ENCODE results near the gene TRPV2. TPM values are rescaled to one million over a fixed set of nuclear protein-coding genes. Genes with fewer than 3 reads are reported as not detected.

Gene TRPV2
- total RNA-seq (10 to 100 TPM in 1 of 4 donors, 1 to 10 TPM in 3; 3.9 to 10.3 (median 6.7) TPM), polyA plus RNA-seq (1 to 10 TPM; 1.6 to 3.8 (median 3.4) TPM)
- long read RNA-seq, donor 1, partial matches to known transcripts, result 0 of 4 reads
- long read RNA-seq, donor 1, other reads (novel, unspliced or antisense), result 1 of 4 reads
- long read RNA-seq, donor 2, partial matches to known transcripts, result 2 of 9 reads
- long read RNA-seq, donor 2, other reads (novel, unspliced or antisense), result 2 of 9 reads

GRCh38 chr17:16415031-16415924 is at the start of gene TRPV2:
TSS of gene TRPV2 (plus strand) at chr17:16415571. CDS start at chr17:16417669, 2,098 bp downstream.
- TF ChIP-seq CTCF (IDR thresholded peaks at IDR 0.05), result peak; percentile 39
- H3K27me3 ChIP-seq (ENCODE audit: insufficient read depth in 3 of 3, low read length in 2 of 3), result no peaks in the 10 kb centered on the region
- no peaks in the 10 kb centered on the region for H3K36me3 ChIP-seq (ENCODE audit: insufficient read depth in 1 of 2, low read depth in 1 of 2)
- no peaks in the 10 kb centered on the region for H3K9me3 ChIP-seq
- ATAC-seq, result peak; percentile 41 to 73 (median 72)
- no peaks in the 10 kb centered on the region for H3K4me1 ChIP-seq
- 15 to 28% (median 22%) methylated on average over 18 to 21 of the region's 21 CpGs for WGBS, 3 donors
- intact Hi-C loops (cut with DNase I), result loop anchor here in 1 of 2 donors (2.0 kb wide), 1 partner anchor 28 kb away; no protein-coding TSS in a partner anchor
- DNase-seq, result peak in 1 of 2 donors; percentile 56
- H3K27ac ChIP-seq, result peak within 1 kb of the TSS; percentile 71
- peak within 1 kb of the TSS; percentile 67 for H3K4me3 ChIP-seq

- DNase-seq (no peak), ATAC-seq (peak; percentile 85 to 90 (median 88))
- Histone ChIP-seq H3K4me3 (no peak overlapping the region), H3K9me3 (no peaks in the 10 kb centered on the region), H3K36me3 (ENCODE audit: insufficient read depth in 1 of 2, low read depth in 1 of 2) (no peaks in the 10 kb centered on the region), H3K27me3 (ENCODE audit: insufficient read depth in 3 of 3, low read length in 2 of 3) (no peaks in the 10 kb centered on the region), H3K4me1 (peaks cover 24% of the 10 kb centered on the region), H3K27ac (peak overlapping the region; percentile 88)
- TF ChIP-seq CTCF (IDR thresholded peaks at IDR 0.05), result no peak
- 14 to 19% (median 18%) methylated on average over 5 of the region's 5 CpGs for WGBS, 3 donors
- intact Hi-C loops (cut with DNase I), result no loop called here
Observed at GRCh38 chr17:16371742-16372141, 43.6 kb upstream of the TRPV2 start.

DNA sequence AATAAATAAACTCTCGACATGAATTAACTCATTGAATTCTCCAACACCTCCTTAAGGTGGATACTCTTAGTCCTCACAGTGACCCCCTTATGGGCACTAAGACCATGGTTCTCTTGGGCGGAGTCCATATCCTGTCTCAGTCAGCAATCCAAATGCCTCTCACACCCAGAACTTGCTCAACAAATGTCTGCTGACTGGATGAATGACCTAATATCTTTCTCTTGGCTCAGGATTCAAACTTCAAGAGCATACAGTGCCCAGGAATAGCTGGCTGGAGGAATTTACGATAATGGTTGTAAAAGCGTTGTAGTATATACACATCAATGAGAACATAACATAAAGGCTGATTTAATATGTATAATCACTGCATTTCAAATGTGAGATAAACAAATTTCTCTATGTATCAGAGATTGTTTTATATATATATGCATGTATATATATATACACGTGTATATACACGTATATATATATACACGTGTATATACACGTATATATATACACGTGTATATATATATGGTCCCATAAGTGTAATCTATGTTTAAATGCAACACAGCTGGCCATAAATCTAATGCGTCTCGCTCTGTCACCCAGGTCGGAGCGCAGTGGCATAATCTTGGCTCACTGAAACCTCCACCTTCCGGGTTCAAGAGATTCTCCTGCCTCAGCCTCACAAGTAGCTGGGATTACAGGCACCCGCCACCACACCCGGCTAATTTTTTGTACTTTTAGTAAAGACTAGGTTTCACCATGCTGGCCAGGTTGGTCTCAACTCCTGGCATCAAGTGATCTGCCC is 41.0 kb upstream of the TRPV2 start:
- ATAC-seq (peak; percentile 67 to 77 (median 73)), DNase-seq (peak in 1 of 2 donors; percentile 32)
- 77 to 82% (median 81%) methylated on average over 16 of the region's 16 CpGs for WGBS, 3 donors
- intact Hi-C loops (cut with DNase I), result no loop called here
- peaks cover 24% of the 10 kb centered on the region for H3K4me1 ChIP-seq
- H3K4me3 ChIP-seq, result no peak overlapping the region
- H3K27me3 ChIP-seq (ENCODE audit: insufficient read depth in 3 of 3, low read length in 2 of 3), result no peaks in the 10 kb centered on the region
- no peaks in the 10 kb centered on the region for H3K9me3 ChIP-seq
- TF ChIP-seq CTCF (IDR thresholded peaks at IDR 0.05), result no peak
- H3K36me3 ChIP-seq (ENCODE audit: insufficient read depth in 1 of 2, low read depth in 1 of 2), result no peaks in the 10 kb centered on the region
- peak overlapping the region; percentile 88 for H3K27ac ChIP-seq

DNA sequence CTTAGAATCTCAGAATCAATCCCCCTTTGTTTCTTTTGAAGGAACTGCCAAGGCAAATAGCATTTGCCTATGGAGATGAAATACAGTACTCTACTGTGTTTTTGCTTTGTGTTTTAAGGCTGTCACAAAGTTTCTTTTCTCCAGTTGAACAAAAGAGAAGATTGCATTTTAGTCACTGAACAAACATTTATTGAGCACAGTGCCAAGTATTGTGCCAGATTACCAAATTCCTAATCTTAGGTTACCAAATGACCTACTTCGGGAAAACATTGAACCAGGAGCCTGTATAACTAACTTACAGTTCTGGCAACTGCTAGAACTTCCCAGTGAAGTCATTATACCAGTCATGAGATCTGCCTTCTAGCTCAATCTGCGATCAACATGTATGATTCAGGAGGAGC is 37.4 kb upstream of the TRPV2 start:
- peak overlapping the region; percentile 99 for H3K27ac ChIP-seq
- ATAC-seq (peak in 3 of 4 donors; percentile 17 to 50 (median 19)), DNase-seq (peak in 1 of 2 donors; percentile 1)
- H3K27me3 ChIP-seq (ENCODE audit: insufficient read depth in 3 of 3, low read length in 2 of 3), result no peaks in the 10 kb centered on the region
- intact Hi-C loops (cut with DNase I), result no loop called here
- no peak overlapping the region for H3K4me3 ChIP-seq
- no peaks in the 10 kb centered on the region for H3K9me3 ChIP-seq
- H3K4me1 ChIP-seq, result peaks cover 22% of the 10 kb centered on the region
- no peak for TF ChIP-seq CTCF (IDR thresholded peaks at IDR 0.05)
- H3K36me3 ChIP-seq (ENCODE audit: insufficient read depth in 1 of 2, low read depth in 1 of 2), result peaks cover 2 to 12% of the 10 kb centered on the region in 2 donors
- 28 to 50% (median 39%) methylated on average over 2 of the region's 2 CpGs for WGBS, 3 donors
